Memory B cell (primary cell): ENCODE results near the gene CTIF.

ENCODE experiments used
- ATAC-seq: fragments of 150-1000 bp; cut with Tn5 transposase; 2 replicates; pipeline ENCODE4 v1.10.0; 2021; ENCODE audit warnings: low read depth, mild to moderate bottlenecking, moderate library complexity
- DNase-seq, 2 donors: peaks; one replicate each; pipeline ENCODE4 v3.0.0; 2022; ENCODE audit warnings: low spot score in 2 of 2
- H3K27ac Mint-ChIP-seq: one replicate; pipeline ENCODE4 v1.8.0; 2022; ENCODE audit warnings: mild to moderate bottlenecking, moderate library complexity, mixed read lengths
- H3K27me3 Mint-ChIP-seq: one replicate; pipeline ENCODE4 v1.8.0; 2022; ENCODE audit warnings: mixed read lengths
- H3K36me3 Mint-ChIP-seq: one replicate; pipeline ENCODE4 v1.8.0; 2022; ENCODE audit warnings: mild to moderate bottlenecking, mixed read lengths
- H3K4me1 Mint-ChIP-seq: one replicate; pipeline ENCODE4 v1.8.0; 2022; ENCODE audit warnings: mixed read lengths
- H3K4me3 Mint-ChIP-seq: one replicate; pipeline ENCODE4 v1.8.0; 2022; ENCODE audit warnings: mild to moderate bottlenecking, moderate library complexity, mixed read lengths
- H3K9me3 Mint-ChIP-seq: one replicate; pipeline ENCODE4 v1.8.0; 2022; ENCODE audit warnings: mixed read lengths

CTIF gene

DNA sequence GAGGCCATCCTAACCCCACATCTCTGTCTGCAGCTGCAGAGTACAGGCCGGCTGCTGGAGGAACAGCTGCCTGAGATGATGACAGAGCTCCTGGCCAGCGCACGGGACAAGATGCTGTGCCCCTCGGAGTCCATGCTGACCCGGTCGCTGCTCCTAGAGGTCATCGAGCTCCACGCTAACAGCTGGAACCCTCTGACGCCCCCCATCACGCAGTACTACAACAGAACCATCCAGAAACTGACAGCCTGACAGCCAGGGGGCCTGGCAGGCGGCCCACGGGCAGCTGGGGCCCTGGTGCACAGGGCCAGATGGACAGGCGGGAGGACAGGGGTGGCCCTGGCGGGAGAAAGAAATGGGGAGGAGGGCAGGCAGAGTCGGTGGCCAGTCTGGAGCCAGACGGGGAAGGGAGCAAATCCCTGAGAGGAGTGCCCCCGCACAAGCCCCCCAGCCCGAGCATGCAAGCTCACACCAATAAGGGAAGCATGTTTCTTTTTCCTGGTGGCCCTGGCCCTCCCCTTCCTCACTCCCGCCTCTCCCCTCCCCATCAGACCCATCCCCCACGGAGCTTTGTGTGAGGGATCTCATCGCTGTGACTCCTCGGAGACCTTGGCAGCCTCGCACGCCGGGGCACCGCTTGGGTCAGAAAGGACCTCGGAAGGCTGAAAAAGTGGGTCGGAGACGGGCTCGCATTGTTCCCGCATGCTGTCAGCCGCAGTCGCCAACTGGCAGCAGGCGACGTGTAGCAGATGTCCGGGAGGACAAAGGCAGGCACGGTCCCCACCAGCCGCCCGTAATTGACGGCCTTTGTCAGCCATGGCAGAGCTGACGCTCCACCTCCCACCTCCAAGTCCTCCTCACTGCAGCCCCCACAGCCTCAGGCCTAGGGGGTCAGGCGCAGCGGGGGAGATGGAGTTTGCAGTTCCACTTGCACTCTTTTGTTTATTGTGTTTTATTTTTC lies 320.8 kb downstream of the CTIF start:
- H3K4me1 Mint-ChIP-seq = peaks cover 7% of the 10 kb centered on the region
- no peak for ATAC-seq
- H3K27ac Mint-ChIP-seq = no peak overlapping the region
- no peaks in the 10 kb centered on the region for H3K9me3 Mint-ChIP-seq
- H3K36me3 Mint-ChIP-seq = no peaks in the 10 kb centered on the region
- no peak for DNase-seq
- no peaks in the 10 kb centered on the region for H3K27me3 Mint-ChIP-seq
- H3K4me3 Mint-ChIP-seq = no peak overlapping the region

DNA sequence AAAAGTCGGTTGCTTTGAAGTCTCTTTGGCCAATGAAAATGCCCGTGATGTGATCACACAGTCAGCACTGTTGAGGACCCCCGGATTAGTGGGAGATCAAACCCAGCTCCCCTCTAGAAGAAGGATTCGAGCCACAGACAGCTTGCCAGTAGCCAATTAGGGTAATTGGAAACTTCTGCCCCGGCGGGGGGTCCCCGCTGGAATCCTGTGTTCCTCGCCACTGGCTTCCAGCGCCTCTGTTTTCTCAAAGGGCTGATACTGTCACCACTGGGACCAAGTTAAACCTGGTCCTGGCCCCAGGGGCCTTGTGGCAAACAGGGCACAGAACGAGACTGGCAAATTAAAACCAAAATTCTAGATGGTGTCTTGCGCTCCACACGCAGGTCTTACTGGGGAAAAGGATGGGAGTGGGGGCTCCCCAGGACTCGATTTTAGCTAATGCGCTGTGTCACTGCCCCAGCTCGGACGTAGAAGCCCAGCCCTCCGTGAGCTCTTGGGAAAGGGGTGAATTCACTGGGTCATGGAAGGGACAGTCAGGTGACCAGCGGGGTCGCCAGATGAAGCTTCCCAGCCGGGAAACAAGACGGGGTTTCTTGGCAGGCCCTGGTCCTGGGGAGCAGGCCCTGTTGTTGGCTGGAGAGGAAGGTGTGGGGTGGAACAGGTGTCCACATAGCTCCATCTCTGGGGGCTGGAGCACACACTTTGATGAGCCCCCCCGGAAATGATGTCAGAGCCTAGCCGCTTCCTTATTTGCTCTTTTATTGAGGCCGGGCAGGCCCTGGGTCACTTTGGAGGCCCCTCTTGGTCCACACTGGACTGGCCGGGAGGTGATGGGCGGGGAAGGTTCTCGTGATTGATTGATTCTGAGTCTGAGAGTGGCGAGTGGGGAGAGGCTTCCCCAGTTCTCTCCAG lies 321.7 kb downstream of the CTIF start:
- no peaks in the 10 kb centered on the region for H3K9me3 Mint-ChIP-seq
- H3K36me3 Mint-ChIP-seq = no peaks in the 10 kb centered on the region
- H3K27ac Mint-ChIP-seq = no peak overlapping the region
- DNase-seq = no peak
- peaks cover 5% of the 10 kb centered on the region for H3K4me1 Mint-ChIP-seq
- no peak for ATAC-seq
- no peak overlapping the region for H3K4me3 Mint-ChIP-seq
- H3K27me3 Mint-ChIP-seq = no peaks in the 10 kb centered on the region

DNA sequence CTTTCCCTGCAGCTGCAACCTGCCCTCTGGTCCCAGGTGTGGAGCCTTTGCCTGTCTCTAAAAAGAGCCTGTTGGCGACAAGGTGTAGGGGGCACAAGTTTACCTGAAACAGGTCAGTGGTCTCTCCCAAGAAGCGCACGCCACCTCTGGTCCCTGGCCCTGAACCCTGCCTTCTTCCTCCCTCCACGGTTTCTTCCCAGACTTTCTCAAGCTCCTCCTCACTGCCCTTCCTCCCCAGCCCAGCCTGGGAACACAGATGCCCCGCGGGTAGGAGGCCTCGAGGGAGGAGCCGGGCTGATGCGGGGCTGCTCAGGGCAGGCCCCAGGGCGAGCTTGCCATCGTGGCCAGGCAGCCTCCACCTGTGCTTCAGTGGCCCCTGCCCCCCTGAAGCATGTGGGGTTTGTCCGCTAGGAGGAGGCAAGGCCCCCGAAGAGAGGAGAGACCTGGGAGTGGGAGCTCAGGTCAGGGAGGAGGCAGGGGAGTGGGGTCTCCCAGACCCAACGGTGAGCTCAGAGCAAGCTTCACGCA lies 322.4 kb downstream of the CTIF start:
- Mint-ChIP-seq H3K36me3 (no peaks in the 10 kb centered on the region), H3K27ac (no peak overlapping the region), H3K4me3 (no peak overlapping the region), H3K27me3 (no peaks in the 10 kb centered on the region), H3K4me1 (no peaks in the 10 kb centered on the region), H3K9me3 (no peaks in the 10 kb centered on the region)
- DNase-seq = no peak
- ATAC-seq = no peak

DNA sequence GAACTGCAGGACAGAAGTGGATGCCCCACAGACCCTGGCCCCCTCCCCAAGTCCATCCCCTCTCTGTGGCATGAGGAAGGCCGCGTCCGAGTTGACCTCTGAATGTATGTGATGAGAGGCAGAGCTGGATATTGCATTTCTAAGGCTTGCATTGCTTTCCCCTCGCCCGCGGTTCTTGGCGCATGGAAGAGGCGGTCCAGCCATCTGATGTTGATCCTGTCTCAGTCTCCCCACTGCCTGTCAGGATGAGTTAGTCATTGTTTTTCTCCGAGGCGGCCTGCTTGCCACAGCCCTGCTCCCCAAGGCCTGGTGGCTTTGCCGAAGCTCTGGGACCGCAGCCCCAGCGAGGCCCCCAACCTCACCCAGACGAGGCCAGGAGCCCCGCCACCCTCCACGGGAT lies 323.3 kb downstream of the CTIF start:
- no peaks in the 10 kb centered on the region for H3K4me1 Mint-ChIP-seq
- H3K9me3 Mint-ChIP-seq = no peaks in the 10 kb centered on the region
- H3K36me3 Mint-ChIP-seq = no peaks in the 10 kb centered on the region
- no peak for ATAC-seq
- DNase-seq = no peak
- H3K27ac Mint-ChIP-seq = no peak overlapping the region
- H3K27me3 Mint-ChIP-seq = no peaks in the 10 kb centered on the region
- no peak overlapping the region for H3K4me3 Mint-ChIP-seq

DNA sequence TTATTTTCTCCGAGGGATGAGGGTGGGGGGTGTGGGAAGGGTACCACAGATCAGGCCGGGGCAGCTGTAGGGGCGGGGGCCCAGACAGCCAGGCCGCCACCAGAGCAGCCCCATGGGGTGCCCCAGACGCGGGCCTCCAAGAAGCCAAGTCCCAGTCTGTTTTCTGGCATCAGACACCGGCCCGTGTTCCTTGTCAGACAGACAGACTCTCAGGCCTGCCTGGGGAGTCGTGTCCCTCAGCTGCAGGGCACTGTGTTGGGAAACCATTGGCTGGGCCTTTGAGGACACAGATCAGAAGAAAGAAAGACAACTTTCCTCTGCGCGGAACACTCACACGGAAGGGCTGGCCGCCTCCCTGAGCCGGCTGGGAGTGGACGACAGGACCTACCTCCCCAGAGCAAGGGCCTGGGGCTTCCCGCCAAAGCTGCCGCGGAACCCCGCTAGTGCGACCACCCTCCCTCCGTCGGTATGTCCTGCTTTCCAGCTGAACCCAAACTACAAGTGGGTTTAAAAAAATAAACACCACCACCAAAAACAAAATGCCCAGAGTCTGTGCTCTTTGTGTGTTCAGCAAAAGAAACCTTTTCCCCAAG lies 323.9 kb downstream of the CTIF start:
- no peaks in the 10 kb centered on the region for H3K36me3 Mint-ChIP-seq
- H3K4me3 Mint-ChIP-seq = no peak overlapping the region
- H3K27ac Mint-ChIP-seq = no peak overlapping the region
- DNase-seq (no peak), ATAC-seq (no peak)
- no peaks in the 10 kb centered on the region for H3K27me3 Mint-ChIP-seq
- H3K4me1 Mint-ChIP-seq = no peaks in the 10 kb centered on the region
- H3K9me3 Mint-ChIP-seq = no peaks in the 10 kb centered on the region

DNA sequence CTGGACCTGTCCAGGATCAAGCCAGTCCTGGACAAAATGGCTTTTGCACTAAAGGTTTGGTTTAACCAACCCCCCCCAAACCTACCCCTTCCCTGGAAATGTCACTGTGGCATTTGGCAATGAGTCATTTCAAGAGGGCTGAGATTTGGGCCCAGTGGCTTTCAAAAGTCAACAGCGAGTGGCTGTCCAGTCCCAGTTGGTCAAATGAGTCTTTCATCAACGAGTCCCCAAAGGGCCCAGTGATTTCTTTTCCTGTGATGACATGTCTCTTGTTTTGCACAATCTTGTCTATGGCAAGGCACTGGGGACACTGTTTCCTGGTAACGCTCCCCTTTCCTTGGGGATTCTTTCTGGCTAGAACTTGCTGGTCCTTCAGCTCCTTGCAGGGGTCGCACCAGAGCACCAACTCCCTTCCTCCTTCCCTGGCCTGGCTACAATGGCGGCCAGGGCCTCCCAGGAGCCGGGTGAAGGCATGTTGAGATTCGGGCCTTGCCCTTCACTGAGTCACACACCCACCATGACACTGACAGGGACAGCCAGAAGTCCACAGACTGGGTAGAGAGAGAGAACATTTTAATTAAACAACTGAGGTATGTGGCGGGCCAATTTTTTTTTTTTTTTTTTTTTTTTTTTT lies 324.7 kb downstream of the CTIF start:
- no peak overlapping the region for H3K4me3 Mint-ChIP-seq
- H3K36me3 Mint-ChIP-seq = no peaks in the 10 kb centered on the region
- ATAC-seq = no peak
- no peaks in the 10 kb centered on the region for H3K9me3 Mint-ChIP-seq
- no peak for DNase-seq
- H3K27ac Mint-ChIP-seq = no peak overlapping the region
- H3K4me1 Mint-ChIP-seq = peaks cover 6% of the 10 kb centered on the region
- no peaks in the 10 kb centered on the region for H3K27me3 Mint-ChIP-seq

DNA sequence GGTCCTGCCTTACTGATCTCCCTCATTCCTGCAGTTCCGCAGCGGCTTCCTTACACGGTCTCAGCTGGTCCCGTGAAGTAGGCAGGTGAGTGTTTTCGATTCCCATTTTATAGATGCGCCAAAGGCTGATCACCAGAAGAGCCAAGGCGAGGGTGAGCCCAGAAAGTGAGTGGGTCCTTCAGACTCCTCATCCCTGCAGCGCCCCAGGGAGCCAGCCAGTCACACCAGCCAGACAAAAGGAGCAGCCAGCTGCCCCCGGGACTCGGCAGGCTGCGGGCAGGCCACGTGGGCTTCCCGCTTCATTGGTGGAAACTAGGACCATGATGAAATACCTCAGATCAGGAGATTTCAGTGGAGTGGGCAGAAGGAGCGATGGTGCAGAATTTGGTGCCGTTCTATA lies 326.0 kb downstream of the CTIF start:
- Mint-ChIP-seq H3K9me3 (no peaks in the 10 kb centered on the region), H3K36me3 (no peaks in the 10 kb centered on the region), H3K27ac (no peak overlapping the region), H3K4me3 (no peak overlapping the region), H3K4me1 (peaks cover 15% of the 10 kb centered on the region), H3K27me3 (no peaks in the 10 kb centered on the region)
- ATAC-seq (no peak), DNase-seq (no peak)

DNA sequence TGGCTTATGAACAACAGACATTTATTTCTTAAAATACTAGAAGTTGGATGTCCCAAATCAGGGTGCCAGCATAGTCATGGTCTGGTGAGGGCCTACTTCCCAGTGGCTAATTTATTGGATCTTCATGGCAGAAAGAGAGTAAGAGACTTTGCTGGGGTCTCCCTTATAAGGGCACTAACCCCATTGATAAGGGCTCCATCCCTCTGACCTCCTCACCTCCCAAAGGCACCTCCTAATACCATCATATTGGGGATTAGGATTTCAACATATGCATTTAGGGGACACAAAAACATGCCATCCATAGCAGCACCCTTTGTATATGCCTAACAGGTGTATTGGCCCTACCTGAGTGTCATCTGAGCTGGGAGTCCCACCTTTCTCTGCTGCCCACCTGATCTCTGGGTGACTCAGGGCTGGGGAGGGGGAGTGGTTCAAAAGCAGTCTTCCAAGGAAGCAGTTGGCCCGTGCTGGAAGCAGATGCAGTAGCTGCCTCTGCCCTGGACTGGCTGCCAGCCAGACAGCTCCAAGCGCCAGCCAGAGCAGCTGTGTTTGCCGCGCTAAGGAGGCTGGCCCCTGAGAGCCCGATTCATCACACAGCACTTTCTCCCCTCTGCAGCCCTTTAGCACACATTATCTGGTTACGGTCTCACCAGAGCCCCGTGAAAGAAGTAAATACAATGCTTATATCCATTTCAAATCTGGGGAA lies 327.4 kb downstream of the CTIF start:
- H3K27ac Mint-ChIP-seq = no peak overlapping the region
- no peaks in the 10 kb centered on the region for H3K36me3 Mint-ChIP-seq
- peaks cover 17% of the 10 kb centered on the region for H3K4me1 Mint-ChIP-seq
- no peak overlapping the region for H3K4me3 Mint-ChIP-seq
- ATAC-seq = no peak
- H3K27me3 Mint-ChIP-seq = no peaks in the 10 kb centered on the region
- DNase-seq = no peak
- H3K9me3 Mint-ChIP-seq = no peaks in the 10 kb centered on the region

DNA sequence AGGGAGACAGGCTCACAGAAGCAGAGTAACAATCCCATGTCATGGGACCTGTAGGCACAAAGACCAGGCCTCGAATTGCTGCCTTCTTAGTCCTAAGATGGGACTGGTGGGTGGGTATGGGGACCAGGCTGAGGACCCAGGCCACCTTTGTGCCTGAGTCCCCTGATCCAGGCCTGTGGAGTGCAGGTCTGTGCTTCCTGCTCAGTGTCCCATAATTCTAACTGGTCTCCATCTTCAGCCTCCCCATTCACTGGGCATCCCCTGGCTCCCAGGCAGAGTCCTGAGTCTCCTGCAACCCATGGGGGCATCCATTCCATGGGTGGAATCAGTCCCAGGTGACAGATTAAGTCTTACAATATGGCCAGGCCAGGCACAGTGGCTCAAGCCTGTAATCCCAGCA lies 328.0 kb downstream of the CTIF start:
- no peaks in the 10 kb centered on the region for H3K27me3 Mint-ChIP-seq
- H3K36me3 Mint-ChIP-seq = no peaks in the 10 kb centered on the region
- H3K27ac Mint-ChIP-seq = no peak overlapping the region
- DNase-seq (no peak), ATAC-seq (no peak)
- peaks cover 17% of the 10 kb centered on the region for H3K4me1 Mint-ChIP-seq
- no peaks in the 10 kb centered on the region for H3K9me3 Mint-ChIP-seq
- no peak overlapping the region for H3K4me3 Mint-ChIP-seq

DNA sequence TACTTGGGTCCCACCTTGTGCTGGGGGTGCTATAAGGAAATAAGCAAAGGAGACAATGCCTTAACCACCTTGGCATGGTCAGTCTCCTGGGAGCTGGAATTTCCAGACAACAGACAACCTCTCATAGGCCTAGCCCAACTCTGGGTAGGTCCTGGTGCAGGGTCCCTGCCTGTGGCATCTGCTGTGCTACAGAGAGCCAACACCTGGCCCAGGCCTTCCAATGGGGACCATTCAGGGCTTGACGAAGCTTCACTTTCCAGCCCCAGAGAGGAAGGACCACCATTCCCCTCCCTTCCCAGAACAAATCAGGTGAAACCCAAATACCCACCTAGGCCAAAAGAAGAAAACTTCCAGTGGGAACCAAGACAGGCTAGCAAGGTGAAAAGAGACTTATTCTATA lies 329.1 kb downstream of the CTIF start:
- Mint-ChIP-seq H3K27me3 (no peaks in the 10 kb centered on the region), H3K4me3 (no peak overlapping the region)

DNA sequence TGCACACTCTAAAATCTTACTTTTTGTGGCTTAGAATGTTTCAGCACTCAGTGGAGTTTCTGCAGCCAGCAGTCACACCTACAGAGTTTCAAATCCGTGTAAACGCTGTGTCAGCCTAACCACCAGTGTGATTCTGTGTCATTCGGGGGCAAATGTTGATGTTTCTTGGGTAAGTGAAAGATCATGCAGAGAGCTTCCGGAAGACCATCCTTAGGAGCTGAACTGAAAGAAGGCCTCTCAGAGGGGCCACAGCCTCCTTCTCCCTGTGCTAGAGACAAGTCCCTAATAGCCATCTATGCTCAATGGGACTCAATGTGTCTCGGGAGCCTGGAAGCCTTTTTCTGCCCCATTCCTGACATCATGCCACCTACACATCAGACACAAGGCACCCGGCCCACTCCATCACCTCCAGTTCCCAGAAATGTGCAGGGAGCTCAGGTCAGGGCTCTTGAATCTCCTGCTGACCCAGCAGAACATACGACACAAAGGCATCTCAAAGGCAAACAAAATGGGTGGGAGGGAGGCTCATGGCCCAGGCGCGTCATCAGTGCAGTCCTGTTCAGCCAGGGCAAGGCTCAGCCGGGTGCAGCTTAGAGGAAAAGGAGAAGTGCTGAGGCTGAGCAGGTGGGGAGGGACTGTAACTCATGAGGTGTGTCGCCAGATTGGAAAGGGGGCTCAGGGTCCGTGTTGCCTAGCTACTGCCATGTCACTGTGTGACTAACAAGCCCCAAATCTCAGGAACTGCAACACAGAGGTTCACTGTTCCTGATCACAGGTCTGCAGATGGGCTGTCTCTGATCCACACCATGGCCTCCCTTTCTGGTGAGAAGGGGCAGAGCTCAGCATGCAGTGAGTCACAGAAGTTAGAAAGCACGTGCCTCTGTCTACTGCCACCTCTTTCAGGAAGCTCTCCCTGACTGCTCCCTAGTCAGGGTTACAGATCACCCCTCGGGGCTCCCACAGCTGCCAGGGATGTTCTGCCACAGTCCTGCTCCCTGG lies 329.9 kb downstream of the CTIF start:
- DNase-seq (peak; percentile 70 to 78), ATAC-seq (peak; percentile 92)
- H3K9me3 Mint-ChIP-seq = no peaks in the 10 kb centered on the region
- H3K27me3 Mint-ChIP-seq = no peaks in the 10 kb centered on the region
- peaks cover 17% of the 10 kb centered on the region for H3K4me1 Mint-ChIP-seq
- peak overlapping the region; percentile 37 for H3K4me3 Mint-ChIP-seq
- no peaks in the 10 kb centered on the region for H3K36me3 Mint-ChIP-seq
- H3K27ac Mint-ChIP-seq = peak overlapping the region; percentile 92

More for the DNA sequence above, 329.1 kb downstream of the CTIF start:
- H3K27ac Mint-ChIP-seq = peak overlapping the region; percentile 92
- no peaks in the 10 kb centered on the region for H3K36me3 Mint-ChIP-seq
- H3K9me3 Mint-ChIP-seq = no peaks in the 10 kb centered on the region
- ATAC-seq (no peak), DNase-seq (no peak)
- peaks cover 17% of the 10 kb centered on the region for H3K4me1 Mint-ChIP-seq

DNA sequence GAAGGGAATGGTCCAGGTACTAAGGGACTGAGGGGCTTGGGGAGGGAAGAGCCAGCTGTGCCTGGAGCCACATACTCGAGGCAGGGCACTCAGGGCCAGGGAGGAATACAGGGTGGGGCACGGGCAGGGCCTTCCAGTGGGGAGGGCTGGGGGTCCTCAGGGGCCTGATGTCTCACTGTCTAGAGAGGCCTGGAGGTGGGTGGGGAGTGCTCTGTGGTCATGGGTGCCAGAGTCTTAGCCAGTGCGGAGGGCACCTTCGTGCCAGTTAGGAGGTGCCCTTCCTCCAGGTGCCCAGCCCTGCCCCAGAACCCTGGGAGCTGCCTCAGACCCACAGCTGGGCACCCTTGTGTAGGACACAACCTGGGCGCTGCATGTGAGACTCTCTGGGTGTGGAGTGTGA lies 330.8 kb downstream of the CTIF start:
- DNase-seq (no peak), ATAC-seq (no peak)

More for the DNA sequence above, 330.8 kb downstream of the CTIF start:
- H3K4me3 Mint-ChIP-seq = no peak overlapping the region
- peak overlapping the region; percentile 92 for H3K27ac Mint-ChIP-seq
- H3K36me3 Mint-ChIP-seq = no peaks in the 10 kb centered on the region
- H3K4me1 Mint-ChIP-seq = peaks cover 17% of the 10 kb centered on the region
- no peaks in the 10 kb centered on the region for H3K9me3 Mint-ChIP-seq
- H3K27me3 Mint-ChIP-seq = no peaks in the 10 kb centered on the region
